Measurements from ENCODE around the gene RNF128.

The RNF128 gene, protein sequence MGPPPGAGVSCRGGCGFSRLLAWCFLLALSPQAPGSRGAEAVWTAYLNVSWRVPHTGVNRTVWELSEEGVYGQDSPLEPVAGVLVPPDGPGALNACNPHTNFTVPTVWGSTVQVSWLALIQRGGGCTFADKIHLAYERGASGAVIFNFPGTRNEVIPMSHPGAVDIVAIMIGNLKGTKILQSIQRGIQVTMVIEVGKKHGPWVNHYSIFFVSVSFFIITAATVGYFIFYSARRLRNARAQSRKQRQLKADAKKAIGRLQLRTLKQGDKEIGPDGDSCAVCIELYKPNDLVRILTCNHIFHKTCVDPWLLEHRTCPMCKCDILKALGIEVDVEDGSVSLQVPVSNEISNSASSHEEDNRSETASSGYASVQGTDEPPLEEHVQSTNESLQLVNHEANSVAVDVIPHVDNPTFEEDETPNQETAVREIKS

DNA sequence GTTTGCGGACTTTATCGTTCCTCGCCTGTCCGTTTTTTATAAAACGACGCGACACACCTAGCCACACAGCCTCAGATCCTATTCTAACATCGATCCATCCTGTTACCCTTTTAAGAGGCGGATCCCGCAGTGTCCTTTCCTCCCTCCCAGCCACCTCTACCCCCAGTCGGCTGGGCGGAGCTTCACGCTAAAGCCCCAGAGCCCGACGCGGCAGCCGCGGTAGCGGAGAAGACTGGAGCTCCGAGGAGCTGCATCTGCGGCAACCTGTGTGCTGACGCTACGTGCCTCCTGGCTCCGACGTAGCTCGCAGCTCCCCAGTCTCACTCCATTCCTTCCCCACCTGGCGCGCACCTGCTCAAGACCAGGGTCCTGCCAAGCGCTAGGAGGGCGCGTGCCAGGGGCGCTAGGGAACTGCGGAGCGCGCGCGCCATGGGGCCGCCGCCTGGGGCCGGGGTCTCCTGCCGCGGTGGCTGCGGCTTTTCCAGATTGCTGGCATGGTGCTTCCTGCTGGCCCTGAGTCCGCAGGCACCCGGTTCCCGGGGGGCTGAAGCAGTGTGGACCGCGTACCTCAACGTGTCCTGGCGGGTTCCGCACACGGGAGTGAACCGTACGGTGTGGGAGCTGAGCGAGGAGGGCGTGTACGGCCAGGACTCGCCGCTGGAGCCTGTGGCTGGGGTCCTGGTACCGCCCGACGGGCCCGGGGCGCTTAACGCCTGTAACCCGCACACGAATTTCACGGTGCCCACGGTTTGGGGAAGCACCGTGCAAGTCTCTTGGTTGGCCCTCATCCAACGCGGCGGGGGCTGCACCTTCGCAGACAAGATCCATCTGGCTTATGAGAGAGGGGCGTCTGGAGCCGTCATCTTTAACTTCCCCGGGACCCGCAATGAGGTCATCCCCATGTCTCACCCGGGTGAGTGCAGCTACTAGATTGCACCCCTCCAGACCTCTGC is at the start of gene RNF128:
RNF128 (plus strand) TSS at position 217 of the 953 bp plus-strand sequence; CDS start at position 430, 213 bp downstream.
- peak; percentile 58 for DNase-seq

GRCh38 chrX:106680716-106681115 is 45.8 kb upstream of the RNF128 start:
- DNase-seq: no peak

DNA sequence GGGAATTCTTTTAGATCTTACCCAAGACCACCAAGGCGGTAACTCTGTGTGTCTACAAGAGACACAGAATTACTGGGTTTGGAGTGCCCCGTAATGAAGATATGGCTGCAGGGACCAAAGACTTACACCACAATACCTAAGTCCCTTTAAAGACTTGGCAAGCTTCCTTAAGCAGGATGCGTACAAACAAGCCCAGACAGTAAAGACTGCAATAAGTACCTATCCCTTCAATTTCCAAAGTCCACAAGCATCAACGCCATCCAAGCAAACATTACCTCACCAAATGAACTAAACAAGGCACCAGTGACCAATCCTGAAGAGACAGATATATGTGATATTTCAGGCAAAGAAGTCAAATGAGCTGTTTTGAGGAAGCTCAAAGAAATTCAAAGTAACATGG is 42.3 kb upstream of the RNF128 start:
- no peak for DNase-seq

GRCh38 chrX:106692425-106693065 is 34.0 kb upstream of the RNF128 start:
- no peak for DNase-seq

DNA sequence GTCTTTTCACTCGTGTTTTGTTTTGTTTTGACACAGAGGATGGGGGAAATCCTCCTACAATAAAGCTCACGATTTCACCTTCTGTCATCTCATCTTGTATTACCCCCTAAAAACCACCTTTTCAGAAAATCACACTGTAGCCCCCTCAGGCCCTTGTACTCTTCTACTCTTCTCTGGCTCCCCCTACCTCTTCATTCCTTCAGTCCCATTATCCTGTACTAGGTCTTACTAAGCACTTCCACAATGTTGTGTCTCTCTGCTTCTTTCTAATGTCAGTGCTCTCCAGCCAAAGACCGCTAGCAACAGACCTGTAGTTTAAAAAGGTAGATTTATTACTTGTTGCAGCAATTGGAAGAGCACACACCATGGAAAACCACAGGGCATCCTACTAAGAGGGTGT is 30.0 kb upstream of the RNF128 start:
- no peak for DNase-seq

DNA sequence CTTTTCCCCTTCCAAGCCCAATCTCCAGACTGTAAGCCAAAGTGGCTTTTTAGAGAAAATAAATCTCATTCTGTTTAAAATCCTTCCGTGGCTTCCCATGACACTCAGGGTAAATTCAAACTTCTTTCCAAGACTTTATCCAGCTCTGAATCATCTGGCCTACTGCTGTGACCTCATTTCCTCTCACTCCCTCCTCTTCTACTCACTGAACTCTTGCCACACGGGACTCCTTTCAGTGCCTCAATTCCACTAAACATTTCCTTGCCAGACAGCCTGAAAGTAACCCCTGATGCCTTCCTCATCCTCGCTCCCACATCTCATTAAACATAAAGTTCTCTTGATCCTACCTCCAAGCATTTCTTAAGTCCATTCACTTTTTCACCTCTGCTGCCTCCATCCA is 27.8 kb upstream of the RNF128 start:
- DNase-seq: no peak

GRCh38 chrX:106702636-106703035 is 23.9 kb upstream of the RNF128 start:
- no peak for DNase-seq

DNA sequence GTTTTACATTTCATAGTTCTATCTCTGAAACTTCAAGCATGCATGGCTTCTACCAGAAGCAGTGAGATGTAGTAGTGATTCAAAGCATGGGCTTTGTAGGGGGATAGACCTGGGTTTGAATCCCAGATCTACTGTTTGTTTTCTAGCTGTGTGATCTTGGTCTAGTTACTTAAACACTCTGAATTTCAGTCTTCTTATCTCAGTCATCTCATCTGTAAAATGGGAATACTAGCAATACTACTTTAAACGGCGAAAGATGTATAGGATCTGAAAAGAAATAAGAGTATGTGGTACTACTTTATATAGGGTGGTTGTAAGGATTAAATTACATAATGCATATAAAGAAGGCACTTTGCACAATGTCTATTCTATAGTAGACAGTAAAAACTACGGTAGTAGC is 20.0 kb upstream of the RNF128 start:
- DNase-seq: no peak

DNA sequence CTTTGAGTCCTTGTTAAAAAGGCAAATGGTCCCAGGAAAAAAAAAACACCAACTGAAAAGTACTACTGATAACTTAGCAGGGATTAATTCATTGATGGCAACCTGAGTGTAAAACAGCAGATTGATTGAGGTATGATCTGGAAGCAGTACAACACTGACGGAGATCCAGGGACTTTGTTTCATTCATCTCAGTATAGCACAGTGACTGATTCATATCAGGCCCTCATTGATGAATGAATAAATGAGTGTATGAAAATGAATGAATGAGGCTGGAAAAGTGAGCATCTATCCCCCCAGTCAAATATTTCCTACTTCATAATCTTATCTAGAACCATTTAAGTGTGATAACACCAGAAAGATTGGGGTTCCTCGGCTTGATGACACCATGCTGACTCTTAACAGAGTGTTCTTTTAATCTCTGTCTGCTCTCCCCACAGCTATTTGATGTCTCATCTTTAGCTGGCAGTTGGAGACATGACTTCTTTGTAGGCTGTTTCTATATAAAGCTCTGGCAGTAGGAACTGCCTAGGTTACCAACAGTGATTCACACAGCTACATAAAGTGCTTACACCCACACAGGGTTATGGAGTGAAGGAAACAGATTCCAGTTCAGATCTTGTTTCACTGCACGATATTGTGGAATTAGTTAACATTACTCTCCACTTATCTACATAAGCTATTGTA is 18.6 kb upstream of the RNF128 start:
- no peak for DNase-seq

- no peak for DNase-seq
Observed at GRCh38 chrX:106710771-106711170, 15.7 kb upstream of the RNF128 start.

GRCh38 chrX:106711375-106711774 is 15.1 kb upstream of the RNF128 start:
- DNase-seq: no peak

DNA sequence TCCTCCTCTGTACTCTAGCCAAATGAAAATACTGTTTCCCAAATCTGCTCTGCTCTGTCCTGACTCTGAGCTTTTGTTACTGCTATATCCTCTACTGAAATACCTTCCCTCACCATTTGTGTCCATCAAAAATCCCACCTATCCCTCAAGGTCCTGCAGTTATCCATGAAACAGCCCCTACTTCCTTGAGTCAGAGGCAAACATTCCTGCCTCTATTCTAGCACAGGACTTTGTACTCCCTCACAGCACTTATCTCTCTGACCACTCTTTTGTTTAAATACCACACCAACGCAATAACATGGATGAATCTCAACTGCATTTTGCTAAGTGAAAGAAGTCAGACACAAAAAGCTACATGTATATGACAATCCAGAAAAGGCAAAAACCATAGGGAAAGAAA is 10.5 kb upstream of the RNF128 start:
- DNase-seq: no peak

DNA sequence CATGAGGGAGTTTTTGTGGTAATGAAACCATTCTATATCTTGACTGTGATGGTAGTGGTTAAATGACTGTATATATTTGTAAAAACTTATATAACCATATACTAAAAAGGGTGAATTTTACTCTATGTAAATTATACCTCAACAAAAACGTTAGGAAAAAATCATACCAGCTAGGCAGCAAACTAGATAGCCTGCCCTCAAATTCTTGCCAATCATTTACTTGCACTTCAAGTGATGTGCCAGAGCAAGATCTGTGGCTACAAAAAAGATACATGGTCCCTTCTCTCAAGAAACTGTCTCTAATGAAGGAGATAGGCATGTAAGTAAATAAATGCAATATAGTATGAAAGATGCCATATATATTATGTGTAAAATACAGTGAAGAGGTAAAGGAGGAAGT is 10.0 kb upstream of the RNF128 start:
- no peak for DNase-seq

DNA sequence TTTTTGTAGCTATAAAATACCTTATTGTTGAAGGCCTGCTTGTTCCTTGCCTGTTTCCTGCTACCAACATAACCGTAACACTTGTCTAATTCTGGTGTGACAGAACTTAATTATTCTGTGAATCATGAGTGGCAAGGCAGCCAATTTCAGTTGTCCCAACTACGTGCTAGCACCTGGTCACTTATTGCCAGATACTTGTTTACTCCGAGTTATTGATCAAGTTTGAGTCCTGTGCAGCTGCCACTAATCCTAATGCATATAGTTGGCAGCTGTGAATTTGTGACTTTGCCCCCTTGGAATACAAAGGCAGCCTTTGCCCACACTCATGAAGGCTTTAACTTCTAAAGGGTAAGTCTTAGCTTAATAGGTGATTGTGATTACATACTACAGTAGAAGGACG is 7.8 kb upstream of the RNF128 start:
- no peak for DNase-seq

GRCh38 chrX:106725931-106726330 is 570 bp upstream of the RNF128 start:
- no peak for DNase-seq

DNA sequence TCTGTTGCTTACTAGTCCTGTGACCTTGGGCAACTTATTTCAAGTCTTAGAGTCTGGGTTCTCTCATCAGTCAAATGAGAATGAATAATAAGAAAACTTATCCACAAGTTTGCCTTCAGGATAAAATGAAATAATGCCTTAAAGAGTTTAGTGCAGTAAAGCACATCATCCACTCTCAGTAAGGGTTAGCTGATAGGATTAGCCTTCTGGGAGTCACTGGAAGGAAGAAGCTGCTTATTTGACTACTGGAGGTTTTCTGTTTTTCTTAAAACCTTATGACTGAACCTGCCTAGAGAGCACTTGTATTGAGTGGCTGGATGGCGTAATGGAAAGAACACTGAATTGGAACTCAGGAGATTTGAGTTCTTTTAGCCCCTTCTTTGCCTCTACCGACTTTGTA is 1.8 kb downstream of the RNF128 start:
- peak; percentile 12 for DNase-seq

- no peak for DNase-seq
Observed at GRCh38 chrX:106730401-106730800, 3.9 kb downstream of the RNF128 start.

- DNase-seq: no peak
Observed at GRCh38 chrX:106731590-106731989, 5.1 kb downstream of the RNF128 start.

- no peak for DNase-seq
Observed at GRCh38 chrX:106734827-106735226, 8.3 kb downstream of the RNF128 start.

- DNase-seq: no peak
Observed at GRCh38 chrX:106740193-106740780, 13.8 kb downstream of the RNF128 start.

- no peak for DNase-seq
Observed at GRCh38 chrX:106742193-106742592, 15.7 kb downstream of the RNF128 start.

- DNase-seq: no peak
Observed at GRCh38 chrX:106742805-106743204, 16.3 kb downstream of the RNF128 start.
